ENCODE measurements around the gene CCSER1.

Gene CCSER1

GRCh38 chr4:90979556-90979955, 852.4 kb downstream of the CCSER1 start:
- no peak for DNase-seq

- no peak for DNase-seq
Measured at GRCh38 chr4:90982813-90983212, 855.6 kb downstream of the CCSER1 start.

- DNase-seq = no peak
Measured at GRCh38 chr4:90990284-90990683, 863.1 kb downstream of the CCSER1 start.

GRCh38 chr4:90992213-90992612, 865.0 kb downstream of the CCSER1 start:
- DNase-seq = no peak

- DNase-seq = no peak
Measured at GRCh38 chr4:90994851-90995574, 867.8 kb downstream of the CCSER1 start.

- DNase-seq = no peak
Measured at GRCh38 chr4:90995996-90996395, 868.8 kb downstream of the CCSER1 start.

GRCh38 chr4:90996813-90997212, 869.6 kb downstream of the CCSER1 start:
- DNase-seq = no peak

- DNase-seq = no peak
Measured at GRCh38 chr4:91015861-91016260, 888.7 kb downstream of the CCSER1 start.

GRCh38 chr4:91019513-91019912, 892.3 kb downstream of the CCSER1 start:
- DNase-seq = no peak

GRCh38 chr4:91025241-91026148, 898.3 kb downstream of the CCSER1 start:
- no peak for DNase-seq

GRCh38 chr4:91028228-91028627, 901.0 kb downstream of the CCSER1 start:
- no peak for DNase-seq

GRCh38 chr4:91031761-91032160, 904.6 kb downstream of the CCSER1 start:
- DNase-seq = no peak

GRCh38 chr4:91032725-91033445, 905.7 kb downstream of the CCSER1 start:
- no peak for DNase-seq

- no peak for DNase-seq
Measured at GRCh38 chr4:91035276-91035675, 908.1 kb downstream of the CCSER1 start.

GRCh38 chr4:91037951-91038350, 910.8 kb downstream of the CCSER1 start:
- DNase-seq = no peak

GRCh38 chr4:91057871-91058270, 930.7 kb downstream of the CCSER1 start:
- no peak for DNase-seq

- DNase-seq = no peak
Measured at GRCh38 chr4:91058345-91058744, 931.2 kb downstream of the CCSER1 start.

GRCh38 chr4:91064157-91064853, 937.1 kb downstream of the CCSER1 start:
- peak; percentile 74 for DNase-seq

GRCh38 chr4:91065117-91065516, 937.9 kb downstream of the CCSER1 start:
- DNase-seq = no peak

- no peak for DNase-seq
Measured at GRCh38 chr4:91070736-91071135, 943.5 kb downstream of the CCSER1 start.

- no peak for DNase-seq
Measured at GRCh38 chr4:91076147-91076546, 949.0 kb downstream of the CCSER1 start.

- no peak for DNase-seq
Measured at GRCh38 chr4:91085961-91086360, 958.8 kb downstream of the CCSER1 start.

GRCh38 chr4:91087743-91088142, 960.5 kb downstream of the CCSER1 start:
- no peak for DNase-seq
